ENCODE data around the gene MGLL.
"Not testable (repeated sequence)": the region's sequence is repeated elsewhere in the genome, so short reads cannot be mapped to it uniquely, and the experiment has no call there.

GRCh38 chr3:127682175-127682554 lies 140.2 kb downstream of the MGLL start:
- not testable (repeated sequence) for TF ChIP-seq POLR2AphosphoS5 (IDR thresholded peaks at IDR 0.05; ENCODE audit: low read depth, low read length); CTCF (IDR thresholded peaks at IDR 0.05); REST (IDR thresholded peaks at IDR 0.05; ENCODE audit: insufficient read depth in 1 of 2, low read depth in 2 of 2, low read length in 1 of 2)
